Activated CD8-positive, alpha-beta memory T cell treated with anti-CD3 and anti-CD28 coated beads for 1 hour (primary cell): ENCODE results near the gene RMND5A.

Experiments used
- DNase-seq, 2 donors: peaks; one replicate each; pipeline ENCODE4 v3.0.0-alpha.2; 2020; ENCODE audit warnings: low read depth in 1 of 2; ENCODE audit errors: extremely low read depth in 1 of 2

The RMND5A gene, protein sequence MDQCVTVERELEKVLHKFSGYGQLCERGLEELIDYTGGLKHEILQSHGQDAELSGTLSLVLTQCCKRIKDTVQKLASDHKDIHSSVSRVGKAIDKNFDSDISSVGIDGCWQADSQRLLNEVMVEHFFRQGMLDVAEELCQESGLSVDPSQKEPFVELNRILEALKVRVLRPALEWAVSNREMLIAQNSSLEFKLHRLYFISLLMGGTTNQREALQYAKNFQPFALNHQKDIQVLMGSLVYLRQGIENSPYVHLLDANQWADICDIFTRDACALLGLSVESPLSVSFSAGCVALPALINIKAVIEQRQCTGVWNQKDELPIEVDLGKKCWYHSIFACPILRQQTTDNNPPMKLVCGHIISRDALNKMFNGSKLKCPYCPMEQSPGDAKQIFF

DNA sequence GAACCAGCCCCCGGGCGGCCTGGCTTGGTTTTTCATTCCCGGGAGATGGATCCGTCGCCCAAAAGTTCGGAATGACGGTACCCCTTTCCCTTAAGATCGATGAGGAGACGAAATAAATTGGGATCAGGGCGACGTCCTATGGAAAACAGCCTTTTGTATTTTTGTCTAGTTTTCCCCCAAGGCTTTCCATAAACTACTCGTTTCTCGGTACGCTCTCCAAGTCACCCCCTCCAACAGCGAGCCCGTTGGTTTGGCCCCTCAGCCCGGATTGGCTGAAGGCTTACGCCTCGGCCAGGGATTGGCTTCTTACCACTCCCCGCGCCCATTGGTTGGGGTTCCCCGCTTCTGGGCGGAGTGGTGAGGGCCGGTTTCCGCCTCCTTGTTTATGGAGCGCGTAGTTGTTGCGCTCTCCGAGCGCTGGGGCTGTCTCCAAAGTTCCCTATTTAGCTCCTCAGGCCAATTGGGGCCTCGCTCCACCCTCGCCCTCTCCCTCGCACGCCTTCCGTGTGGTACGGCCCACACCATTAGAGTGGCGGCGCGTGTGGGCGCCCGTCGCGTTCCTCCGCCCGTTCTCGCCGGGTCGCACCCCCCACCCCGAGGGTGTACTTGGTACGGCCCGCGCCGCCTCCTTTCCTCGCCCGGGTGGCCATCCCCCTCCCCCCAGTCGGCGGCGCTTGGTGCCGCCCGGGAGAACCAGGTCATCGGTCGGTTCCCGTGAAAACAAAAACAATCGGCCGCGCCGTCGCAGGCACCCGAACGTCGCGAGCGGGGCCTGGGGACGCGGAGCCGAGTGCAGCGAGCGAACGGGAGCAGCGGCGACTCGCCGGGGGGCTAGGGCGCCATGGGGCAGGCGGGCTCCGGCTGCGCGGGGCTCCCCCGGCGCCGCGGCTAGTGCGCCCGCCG, at the start of gene RMND5A:
TSS of gene RMND5A (plus strand) at position 655 of the 903 bp plus-strand sequence. CDS start 377 bp downstream, outside the sequence.
- peak; percentile 81 to 85 for DNase-seq

DNA sequence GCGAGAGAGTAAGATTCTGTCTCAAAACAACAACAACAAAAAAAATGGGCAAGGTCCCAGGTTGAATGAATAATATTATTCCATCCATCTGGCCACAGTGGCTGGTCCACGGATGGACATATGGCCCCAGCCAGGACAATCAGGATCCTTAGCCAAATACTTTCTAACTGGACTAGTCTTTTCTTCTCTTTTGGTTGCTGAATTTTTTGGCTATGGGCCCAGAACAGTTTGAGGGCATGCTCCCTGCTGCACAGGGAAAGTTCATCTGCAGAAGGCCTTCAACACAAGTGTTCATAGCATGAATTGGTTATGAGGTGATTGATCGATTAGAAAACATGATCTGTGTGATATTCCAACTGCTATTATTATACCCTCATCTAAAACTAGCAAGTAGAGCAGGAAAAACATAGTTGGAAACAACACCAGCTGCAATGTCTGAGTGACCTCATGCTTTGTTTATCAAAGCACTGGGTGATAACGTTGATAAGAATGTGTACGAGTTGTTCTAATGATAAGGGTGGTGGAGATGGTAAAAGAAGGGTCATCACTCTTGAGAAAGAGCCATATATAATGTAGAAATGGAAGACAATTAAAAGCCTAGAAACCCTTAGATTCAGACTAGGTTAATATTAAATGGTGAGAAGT, 48.6 kb upstream of the RMND5A start:
- DNase-seq, result no peak

DNA sequence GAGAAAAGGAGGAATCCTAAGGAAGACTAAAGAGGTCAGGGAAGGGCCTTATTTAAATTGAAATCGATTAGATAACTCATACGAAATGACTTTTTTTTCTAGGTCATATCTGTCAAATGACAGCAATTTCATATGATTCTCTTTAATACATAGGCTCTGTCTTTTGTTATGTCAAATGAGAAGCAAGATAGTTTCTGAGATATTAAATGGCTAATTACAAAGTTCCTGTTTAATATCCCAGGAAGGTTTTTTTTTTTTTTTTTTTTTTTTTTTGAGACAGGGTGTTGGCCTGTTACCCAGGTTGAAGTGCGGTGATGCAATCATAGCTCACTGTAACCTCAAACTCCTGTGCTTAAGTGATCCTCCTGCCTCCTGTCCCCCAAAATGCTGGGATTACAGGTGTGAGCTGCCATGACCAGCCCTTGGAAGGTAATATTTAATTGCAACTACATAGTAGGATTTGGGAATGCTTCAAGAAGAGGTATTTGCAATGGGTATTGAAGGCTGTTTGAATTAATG, 48.0 kb upstream of the RMND5A start:
- no peak for DNase-seq

DNA sequence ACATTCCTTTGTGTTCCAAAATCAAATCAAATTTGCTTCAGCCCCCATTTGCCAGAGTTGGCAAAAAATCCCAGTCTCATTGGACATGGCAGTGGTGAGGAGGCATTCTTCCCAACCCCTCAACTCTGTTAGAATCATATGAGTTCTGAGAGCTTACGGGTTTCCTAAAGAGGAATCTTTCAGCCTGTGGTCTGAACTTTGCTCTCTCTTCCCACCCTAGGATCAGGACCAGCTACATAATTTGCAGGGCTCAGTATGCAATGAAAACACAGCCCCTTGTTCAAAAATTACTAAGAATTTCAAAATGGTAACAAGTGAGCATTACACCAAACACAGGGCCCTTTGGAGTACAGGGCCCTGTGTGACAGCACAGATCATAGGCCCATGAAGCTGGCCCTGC, 47.1 kb upstream of the RMND5A start:
- DNase-seq, result no peak

DNA sequence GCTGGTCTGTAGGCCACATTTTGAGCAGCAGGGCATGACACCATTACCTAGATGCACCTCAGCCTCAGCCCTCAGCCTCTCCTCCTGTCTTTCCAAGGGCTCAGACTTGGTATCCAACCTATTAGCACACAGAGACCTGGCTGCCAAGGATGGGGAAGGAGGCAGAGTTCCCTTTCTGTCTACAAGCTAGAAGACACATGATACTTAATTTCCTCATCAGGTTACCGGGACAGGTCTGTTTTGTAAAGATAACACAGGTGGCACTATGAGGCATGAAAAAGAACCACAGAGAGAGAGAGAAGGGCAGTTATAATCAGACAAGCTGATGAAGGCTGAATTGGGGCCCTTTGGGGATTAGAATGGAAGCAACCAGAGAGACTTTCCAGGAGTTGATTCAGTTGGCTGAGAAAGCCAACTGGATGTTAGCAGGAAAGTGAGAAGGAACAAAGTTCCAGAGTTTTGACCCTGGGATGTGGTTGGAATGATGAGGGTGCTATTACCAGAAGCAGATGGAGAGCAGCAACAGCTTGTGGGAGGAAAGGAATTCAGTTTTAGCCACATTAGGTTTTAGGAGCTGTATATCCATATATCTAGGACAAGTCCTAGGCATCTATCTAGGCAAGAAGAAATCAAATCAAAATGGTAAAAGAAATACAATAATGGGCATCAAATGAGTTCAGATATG, 46.0 kb upstream of the RMND5A start:
- DNase-seq, result no peak

DNA sequence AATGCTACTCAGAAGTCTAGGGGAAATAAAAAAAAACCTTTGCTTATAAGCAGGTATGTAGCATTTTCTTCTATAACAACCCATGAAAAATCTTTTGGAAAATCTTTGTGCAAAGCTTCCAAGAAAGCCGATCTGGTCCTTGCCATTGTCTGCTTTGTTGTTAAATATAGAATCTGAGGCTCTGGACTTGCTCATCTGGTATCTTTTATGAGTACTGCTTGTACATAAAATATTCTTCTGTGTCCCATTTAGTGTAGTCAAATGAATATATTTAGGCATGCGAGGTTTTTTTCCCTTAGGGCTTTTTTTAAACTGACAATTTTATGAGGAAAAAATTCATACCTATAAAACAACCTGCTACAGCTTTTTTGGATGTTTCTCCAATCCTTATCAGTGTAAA, 45.0 kb upstream of the RMND5A start:
- no peak for DNase-seq

DNA sequence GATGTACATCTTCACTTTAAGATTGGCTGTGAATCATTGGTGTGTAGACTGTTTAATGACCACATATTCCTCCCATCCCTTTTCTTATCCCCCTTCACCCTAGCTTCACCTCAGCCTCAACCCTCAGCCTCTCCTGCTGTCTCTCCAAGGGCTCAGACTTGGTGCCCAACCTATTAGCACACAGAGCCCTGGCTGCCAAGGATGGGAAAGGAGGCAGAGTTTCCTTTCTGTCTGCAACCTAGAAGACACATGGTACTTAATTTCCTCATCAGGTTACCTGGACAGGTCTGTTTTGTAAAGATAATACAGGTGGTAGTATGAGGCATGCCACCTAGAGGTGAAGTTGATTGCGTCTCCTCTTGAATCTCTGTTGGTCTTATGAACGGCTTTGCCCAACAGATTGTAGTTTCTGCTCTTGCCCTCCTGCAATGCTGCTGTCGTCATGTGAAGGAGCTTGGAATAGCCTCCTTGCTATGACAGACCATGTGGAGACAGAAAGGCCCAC, 44.5 kb upstream of the RMND5A start:
- DNase-seq, result no peak

DNA sequence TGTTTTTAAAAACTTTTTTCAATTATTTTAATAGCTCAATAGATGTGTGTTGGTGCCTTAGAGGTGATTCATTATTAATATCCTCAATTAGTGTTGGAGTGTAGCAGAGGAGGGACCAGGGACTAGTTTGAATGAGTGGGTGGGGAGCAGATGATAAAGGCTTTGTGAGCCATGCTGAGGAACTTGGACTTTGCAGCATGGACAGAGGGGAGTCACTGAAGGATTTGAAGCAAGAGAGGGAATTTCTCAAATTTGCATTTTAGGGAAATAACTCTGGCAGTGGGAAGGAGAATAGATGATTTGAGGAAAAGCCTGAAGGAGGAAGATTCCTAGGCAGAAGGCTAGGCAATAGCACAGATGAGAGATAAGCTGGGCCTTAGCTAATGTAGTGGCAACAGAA, 42.3 kb upstream of the RMND5A start:
- DNase-seq, result no peak

DNA sequence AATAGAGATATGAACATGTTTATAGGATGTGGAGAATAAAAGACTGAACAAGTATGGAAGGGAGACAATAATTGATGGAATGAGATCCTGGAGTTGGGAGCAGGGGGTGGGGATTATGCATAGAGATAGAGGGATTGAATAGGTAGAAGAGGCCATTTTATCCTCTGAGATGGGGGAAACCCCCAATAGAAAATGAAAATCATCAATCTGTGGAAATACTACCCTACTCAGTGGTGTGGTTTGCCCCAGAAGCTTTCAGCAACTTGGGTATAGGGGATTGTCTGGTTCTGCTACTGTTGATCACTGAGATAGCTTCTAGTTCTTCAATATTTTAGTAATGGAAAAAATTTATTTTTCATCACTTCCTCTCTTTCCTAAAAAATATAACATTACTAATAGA, 41.1 kb upstream of the RMND5A start:
- no peak for DNase-seq

DNA sequence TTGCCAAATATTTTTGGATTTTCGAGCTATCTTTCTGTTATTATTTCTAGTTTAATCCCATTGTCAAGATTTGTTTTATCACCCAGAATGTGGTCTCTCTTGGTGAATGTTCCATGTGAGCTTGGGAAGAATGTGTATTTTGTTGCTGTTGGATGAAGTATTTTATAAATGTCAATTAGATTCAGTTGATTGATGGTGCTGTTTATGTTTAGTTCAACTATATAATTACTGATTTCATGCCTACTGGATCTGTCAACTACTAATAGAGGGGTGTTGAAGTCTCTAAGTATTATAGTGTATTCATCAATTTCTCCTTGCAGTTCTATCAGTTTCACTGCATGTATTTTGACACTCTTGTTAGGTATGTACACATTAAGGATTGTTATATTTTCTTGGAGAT, 34.7 kb upstream of the RMND5A start:
- DNase-seq, result no peak

DNA sequence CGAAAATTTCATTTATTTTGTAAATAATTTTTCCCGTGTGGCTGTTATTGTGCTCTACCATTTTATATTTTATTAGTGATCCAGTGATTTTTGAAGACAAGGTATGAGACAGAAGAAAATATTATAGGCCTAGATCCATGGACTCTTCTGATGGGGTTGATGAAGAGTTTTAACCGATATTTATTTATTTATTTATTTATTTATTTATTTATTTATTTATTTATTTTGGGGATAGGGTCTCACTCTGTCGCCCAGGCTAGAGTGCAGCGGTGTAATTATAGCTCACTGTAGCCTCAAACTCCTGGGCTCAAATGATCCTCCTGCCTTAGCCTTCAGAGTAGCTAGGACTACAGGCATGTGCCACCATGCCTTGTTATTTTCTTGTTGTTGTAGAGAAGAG, 33.6 kb upstream of the RMND5A start:
- no peak for DNase-seq

DNA sequence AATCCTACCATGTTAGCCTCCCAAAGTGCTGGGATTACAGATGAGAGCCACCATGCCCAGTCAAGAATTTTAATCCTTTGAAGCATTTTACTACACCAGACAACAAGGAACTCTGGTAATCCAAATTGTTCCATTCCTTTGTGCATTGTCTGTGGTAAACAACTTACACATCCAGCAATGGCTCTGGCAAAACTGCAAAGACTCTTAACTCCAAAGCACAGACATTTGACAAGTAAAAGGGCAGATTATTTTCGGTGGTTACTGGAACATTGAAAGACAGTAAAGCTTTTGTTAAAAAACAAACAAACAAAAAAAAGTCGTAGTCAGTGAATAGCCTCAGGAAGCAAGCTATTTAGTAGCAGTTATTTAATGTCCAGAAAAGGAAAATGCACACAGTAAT, 33.2 kb upstream of the RMND5A start:
- no peak for DNase-seq

DNA sequence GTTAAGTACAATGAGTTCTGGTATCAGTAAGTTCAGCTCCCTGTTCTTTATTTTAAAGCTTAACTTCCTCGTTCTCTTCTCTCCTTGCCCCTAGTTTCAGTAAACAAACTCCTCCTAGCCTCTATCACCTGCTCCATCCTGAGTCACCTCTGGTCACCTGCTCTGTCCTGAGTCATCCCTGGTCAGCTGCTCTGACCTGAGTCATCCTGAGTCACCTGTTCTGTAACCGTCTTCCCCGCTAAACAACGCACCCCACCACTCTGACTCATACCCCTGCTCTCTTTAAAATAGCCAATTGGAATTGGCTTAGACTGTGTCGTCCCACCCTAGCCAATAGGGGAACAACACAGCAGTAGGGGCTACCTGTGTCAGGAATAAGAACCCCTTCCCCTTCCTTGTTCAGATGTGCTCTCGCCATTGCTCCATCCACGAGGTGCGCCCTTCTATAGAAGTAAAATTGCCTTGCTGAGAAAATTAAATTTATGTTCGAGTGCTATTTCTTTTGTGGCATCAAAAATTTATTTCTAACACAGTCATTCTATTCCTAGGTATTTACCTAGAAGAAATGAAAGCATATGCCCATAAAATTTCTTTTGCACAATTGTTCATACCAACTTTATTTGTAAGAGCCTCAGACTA, 24.9 kb upstream of the RMND5A start:
- DNase-seq, result no peak

DNA sequence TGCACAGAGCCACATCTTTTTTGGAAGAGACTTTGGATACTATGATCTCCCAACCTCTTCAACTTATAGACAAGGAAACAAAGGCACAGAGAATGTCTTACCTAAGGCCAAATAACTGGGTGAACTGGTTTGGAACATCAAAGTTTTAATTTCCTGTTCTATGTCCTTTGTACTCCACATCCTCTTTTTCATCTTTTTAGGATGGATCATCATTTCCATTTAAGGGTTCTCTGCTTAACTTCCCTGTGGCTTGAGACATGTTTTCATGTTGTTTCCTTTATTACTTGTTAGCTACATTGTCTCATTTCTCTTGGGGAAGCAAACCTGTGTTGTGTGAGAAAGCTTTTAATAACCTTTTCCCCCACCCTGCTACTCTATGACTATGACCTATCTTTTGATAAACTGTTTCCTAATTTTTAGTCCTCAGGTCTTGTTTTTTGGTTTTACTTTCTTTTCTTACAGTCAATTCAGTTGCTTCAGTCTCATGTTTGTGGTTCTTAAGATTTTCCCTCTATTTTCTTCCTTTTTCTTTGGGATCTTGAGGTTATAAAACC, 22.5 kb upstream of the RMND5A start:
- DNase-seq, result no peak

DNA sequence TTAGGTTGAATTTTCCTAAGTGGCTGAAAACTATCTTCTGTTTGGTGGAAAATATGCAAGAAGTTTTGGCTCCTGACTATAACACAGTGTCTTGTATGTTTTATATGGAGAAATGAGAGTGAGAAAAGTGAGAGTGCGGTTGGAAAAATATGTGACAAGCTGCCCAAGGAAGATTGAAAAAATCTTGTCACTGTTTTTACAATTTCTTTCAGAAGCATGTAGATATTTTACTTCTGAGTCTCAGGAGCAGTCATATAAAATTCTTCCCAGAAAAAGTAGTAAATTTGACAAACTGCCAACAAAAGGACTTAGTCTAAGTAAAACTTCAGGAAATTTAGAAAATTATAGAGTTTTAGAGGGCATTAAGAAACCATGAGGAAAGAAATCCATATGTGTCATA, 19.4 kb upstream of the RMND5A start:
- DNase-seq, result no peak

DNA sequence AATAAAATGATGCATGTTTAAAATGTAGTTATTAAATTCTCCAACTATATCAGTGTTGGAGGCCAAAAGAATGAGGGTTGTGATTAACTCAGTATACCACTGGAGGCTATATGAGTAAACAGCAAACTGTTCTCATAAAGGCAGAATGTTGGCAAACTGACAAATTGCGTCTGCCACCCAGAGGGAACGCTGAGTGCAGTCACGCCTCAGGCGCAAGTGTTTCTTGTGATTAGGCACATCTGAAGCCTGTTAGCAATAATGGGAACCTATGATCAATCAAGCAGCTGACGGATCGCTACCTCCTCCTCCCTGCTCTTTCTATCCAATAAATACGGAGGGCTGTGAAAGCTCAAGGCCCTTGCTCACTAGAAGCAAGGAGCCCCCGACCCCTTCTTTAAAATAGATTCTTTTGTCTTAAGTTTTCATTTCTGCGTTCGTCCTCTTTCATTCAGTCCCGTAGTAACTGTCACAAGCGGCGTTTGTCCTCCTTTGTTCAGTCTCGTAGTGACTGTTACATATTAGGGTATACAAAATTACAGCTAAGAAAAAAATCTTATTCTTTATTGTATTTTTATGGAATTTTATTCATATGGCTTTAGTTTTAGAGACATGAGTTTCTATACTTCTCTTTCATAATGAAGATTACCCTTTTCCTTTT, 16.3 kb upstream of the RMND5A start:
- no peak for DNase-seq

DNA sequence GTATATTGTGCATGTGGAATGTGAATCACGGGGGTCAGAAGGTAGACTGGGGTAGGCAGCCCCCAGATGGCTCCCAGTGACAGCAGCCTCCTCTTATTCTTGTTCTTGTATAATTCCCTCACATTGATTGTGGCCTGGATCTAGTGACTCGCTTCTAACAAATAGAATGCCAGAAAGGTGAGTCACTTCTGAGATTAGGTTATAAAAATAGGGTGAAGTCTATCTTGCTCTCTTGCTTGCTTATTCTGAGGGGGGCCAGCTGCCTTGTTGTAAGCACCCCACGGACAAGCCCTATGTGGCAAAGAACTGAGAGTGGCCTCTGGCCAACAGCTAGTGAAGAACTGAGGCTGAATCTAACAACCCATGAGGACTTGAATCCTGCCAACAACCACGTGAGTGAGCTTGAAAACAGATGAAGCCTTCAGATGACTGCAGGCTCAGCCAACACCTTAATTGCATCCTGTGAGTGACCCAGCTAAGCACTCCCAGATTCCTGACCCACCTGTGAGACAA, 15.6 kb upstream of the RMND5A start:
- DNase-seq, result no peak

DNA sequence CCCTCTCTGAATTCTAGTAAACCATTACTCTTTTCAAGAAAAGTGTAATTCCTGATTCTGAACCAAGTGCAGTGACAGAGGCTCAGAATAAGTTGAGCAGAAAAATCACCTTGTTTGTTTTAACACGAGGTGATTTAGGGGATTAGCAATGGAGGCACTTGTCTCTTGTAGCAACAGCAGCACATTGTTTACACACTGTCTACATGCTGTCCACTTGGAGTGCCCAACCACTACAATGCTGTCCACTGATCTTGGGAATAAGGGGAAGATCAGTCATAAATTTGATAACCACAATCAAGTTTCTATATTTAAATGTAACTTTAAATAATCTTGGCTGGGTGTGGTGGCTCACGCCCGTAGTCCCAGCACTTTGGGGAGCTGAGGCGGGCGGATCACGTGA, 13.9 kb upstream of the RMND5A start:
- no peak for DNase-seq

DNA sequence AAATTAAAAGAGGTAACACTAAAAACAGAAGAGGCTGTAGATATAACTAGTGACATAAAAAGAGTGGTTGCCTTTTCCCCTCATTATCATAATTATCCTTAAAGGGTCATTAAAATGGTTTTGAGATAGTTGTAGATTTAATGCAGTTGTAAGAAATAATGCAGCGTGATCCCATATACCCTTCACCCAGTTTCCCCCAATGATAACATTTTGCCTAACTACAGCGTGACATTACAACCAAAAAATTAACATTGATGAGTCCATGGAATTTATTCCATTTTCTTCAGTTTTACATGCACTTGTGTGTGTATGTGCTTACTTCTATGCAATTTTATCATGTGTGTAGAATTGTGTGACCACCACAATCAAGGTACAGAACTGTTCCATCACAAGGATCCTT, 13.2 kb upstream of the RMND5A start:
- no peak for DNase-seq
